Fibroblast of pulmonary artery (primary cell): Measurements from ENCODE around the gene SULT6B1.

Experiments
- DNase-seq: peaks from one replicate; pipeline ENCODE4 v3.0.0-alpha.2; 2010; ENCODE audit warnings: low read depth
- H3K4me3 ChIP-seq: replicated peaks from 2 replicates; pipeline ENCODE4 v1.5.1; 2011; ENCODE audit warnings: low read depth, mild to moderate bottlenecking, control low read depth, low read length, moderate library complexity
- CTCF ChIP-seq: IDR thresholded peaks from 2 replicates; pipeline ENCODE4 v1.5.1; 2011; ENCODE audit warnings: mild to moderate bottlenecking, control low read depth, low read length, inconsistent platforms; ENCODE audit errors: missing control alignments

SULT6B1 gene

GRCh38 chr2:37146062-37146461 lies 42.4 kb downstream of the SULT6B1 start:
- no peak for TF ChIP-seq CTCF
- DNase-seq: no peak
- H3K4me3 ChIP-seq: no peak overlapping the region

DNA sequence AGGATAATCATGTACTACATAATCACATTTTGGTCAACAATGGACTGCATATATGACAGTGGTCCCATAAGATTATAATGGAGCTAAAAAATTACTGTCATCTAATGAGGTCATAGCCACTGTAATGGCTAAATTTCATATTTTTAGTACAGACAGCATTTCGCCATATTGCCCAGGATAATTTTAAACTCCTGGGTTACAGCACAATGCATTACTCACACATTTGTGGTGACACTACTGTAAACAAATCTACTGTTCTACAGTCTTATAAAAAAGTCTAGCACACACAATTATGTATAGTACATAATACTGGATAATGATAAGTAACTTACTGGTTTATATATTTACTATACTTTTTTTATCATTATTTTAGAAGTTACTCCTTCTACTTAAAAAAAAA lies 44.5 kb downstream of the SULT6B1 start:
- peak; percentile 35 for DNase-seq
- H3K4me3 ChIP-seq: no peak overlapping the region
- no peak for TF ChIP-seq CTCF

DNA sequence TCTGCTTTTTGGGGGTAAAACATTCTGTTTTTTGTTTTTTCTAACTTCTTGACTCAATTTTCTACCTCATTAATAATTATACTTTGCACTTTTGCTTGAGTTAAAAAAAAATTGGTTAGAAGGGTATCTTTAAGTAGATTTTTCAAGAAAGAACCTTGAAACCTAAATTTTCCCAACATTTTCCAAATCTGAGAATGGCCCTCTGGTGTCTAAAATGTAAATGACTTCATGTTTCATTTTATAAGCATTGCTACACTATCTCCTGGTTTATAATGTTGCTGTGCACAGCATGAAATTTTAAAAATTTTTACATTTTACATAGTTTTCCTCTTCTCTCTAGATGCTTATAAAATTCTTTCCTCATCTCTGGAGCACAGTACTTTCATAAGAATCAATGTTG lies 45.9 kb downstream of the SULT6B1 start:
- DNase-seq: no peak
- H3K4me3 ChIP-seq: no peak overlapping the region
- TF ChIP-seq CTCF: no peak

- no peak for DNase-seq
- TF ChIP-seq CTCF: no peak
- no peak overlapping the region for H3K4me3 ChIP-seq
Measured at GRCh38 chr2:37132914-37133313, 55.6 kb downstream of the SULT6B1 start.

- DNase-seq: no peak
- no peak for TF ChIP-seq CTCF
- no peak overlapping the region for H3K4me3 ChIP-seq
Measured at GRCh38 chr2:37125416-37125815, 63.1 kb downstream of the SULT6B1 start.

- H3K4me3 ChIP-seq: no peak overlapping the region
- DNase-seq: no peak
- TF ChIP-seq CTCF: no peak
Measured at GRCh38 chr2:37119157-37119556, 69.3 kb downstream of the SULT6B1 start.
